Activated T-helper 2 cell treated with anti-CD3 and anti-CD28 coated beads, Interferon-gamma antibody, Interleukin-2, Interleukin-4, amounts not matched to agents 10 μg/mL and 5 μg/mL and 100 μg/mL, durations not matched to agents 14 hours and 24 hours and 36 hours (primary cell): Measurements from ENCODE around the gene ZKSCAN5. TPM values are rescaled to one million over a fixed set of nuclear protein-coding genes. Genes with fewer than 3 reads are reported as not detected.

Experiments
- DNase-seq: peaks from one replicate; pipeline ENCODE4 v3.0.0; 2021; ENCODE audit warnings: low spot score
- H3K27ac Mint-ChIP-seq: one replicate; pipeline ENCODE4 v1.8.0; 2021; ENCODE audit warnings: mixed read lengths
- H3K27me3 Mint-ChIP-seq: one replicate; pipeline ENCODE4 v1.8.0; 2021; ENCODE audit warnings: low read depth, mixed read lengths
- H3K36me3 Mint-ChIP-seq: one replicate; pipeline ENCODE4 v1.8.0; 2021; ENCODE audit warnings: low read depth, mixed read lengths
- H3K4me1 Mint-ChIP-seq: one replicate; pipeline ENCODE4 v1.8.0; 2021; ENCODE audit warnings: low read depth, mixed read lengths
- H3K4me3 Mint-ChIP-seq: one replicate; pipeline ENCODE4 v1.8.0; 2021; ENCODE audit warnings: low read depth, mild to moderate bottlenecking, moderate library complexity, mixed read lengths
- H3K9me3 Mint-ChIP-seq: one replicate; pipeline ENCODE4 v1.8.0; 2021; ENCODE audit warnings: mixed read lengths
- intact Hi-C: fragments of 100-400 bp; cut with micrococcal nuclease; formaldehyde crosslinking; loops from one replicate; pipeline ENCODE4 v1.15.1; 2023
- total RNA-seq: library from RNA; stranded (reverse); gene quantifications from 2 replicates; pipeline ENCODE4 v1.2.3, GENCODE V29; 2022

The ZKSCAN5 gene
- 8.2 and 8.4 TPM in 2 replicates for total RNA-seq

DNA sequence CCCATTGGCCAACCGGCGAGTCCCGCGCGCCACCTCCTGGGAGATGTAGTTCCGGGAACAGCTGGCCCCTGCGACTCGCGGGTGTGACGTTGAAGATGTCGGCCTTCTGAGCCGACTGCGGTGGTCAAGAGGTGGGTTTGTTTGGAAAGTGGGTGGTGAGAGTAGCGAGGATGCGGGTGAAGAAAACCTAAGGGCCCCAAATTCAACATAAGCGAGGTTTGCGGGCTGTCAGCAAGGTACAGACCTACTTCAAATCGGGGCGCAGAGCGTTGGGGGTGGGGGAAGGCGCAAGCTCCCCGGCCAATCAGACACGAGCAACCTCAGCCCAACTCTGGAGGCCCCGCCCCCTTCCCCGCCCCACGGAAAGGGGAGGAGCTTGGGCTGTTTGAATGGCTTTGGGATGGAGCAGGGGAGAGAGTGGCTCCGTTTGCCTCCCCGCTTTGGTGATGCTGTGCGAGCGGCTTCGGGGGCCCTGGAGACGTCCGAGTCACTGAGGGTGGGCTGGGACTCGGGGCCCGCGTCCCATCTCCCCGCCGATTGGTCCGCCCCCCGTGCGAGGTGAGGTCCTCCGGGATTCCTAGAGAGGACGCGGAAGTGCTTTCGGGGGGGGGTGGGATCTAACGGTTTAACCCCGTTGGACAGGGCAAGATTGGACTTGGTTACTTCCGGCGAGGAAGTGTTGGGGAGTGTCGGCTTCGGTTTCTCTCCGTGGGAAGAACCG lies at the start of gene ZKSCAN5:
Gene ZKSCAN5, plus strand, starts transcription at position 60 of the 721 bp plus-strand sequence. CDS start 1,383 bp downstream, outside the sequence.
- peak; percentile 95 for DNase-seq
- H3K27ac Mint-ChIP-seq = peak within 1 kb of the TSS; percentile 100
- peak within 1 kb of the TSS; percentile 100 for H3K4me3 Mint-ChIP-seq
- peaks cover 27% of the 10 kb centered on the region for H3K36me3 Mint-ChIP-seq
- H3K27me3 Mint-ChIP-seq = no peaks in the 10 kb centered on the region
- peaks cover 24% of the 10 kb centered on the region for H3K4me1 Mint-ChIP-seq
- intact Hi-C loops = loop anchor here (1.0 kb wide), 1 partner anchor 32 kb away; the partner anchor contains the start of gene ZNF789
- no peaks in the 10 kb centered on the region for H3K9me3 Mint-ChIP-seq

DNA sequence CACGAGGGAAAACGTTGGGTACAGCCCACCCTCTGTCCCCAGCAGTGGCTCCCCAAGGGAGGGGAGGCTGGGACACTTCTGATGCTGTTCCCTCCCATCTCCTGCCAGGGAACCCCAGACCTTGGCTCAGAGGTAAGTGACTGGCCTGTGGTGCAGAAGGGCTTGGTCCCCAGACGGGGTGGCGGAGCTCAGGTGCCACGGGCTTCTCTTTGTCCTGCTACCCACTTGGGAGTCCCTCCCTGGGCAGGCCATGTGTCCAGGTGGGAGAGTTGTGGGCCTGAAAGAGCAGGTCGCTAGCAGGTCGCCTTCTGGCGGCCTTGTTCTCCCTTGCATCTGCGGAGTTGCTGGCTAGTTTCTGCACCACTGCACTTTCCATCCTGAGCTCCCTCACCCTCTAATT lies 48.6 kb upstream of the ZKSCAN5 start:
- Mint-ChIP-seq H3K4me1 (peaks cover 12% of the 10 kb centered on the region), H3K9me3 (no peaks in the 10 kb centered on the region), H3K27me3 (no peaks in the 10 kb centered on the region), H3K27ac (no peak overlapping the region), H3K36me3 (peaks cover 75% of the 10 kb centered on the region), H3K4me3 (no peak overlapping the region)
- intact Hi-C loops = no loop called here
- no peak for DNase-seq

DNA sequence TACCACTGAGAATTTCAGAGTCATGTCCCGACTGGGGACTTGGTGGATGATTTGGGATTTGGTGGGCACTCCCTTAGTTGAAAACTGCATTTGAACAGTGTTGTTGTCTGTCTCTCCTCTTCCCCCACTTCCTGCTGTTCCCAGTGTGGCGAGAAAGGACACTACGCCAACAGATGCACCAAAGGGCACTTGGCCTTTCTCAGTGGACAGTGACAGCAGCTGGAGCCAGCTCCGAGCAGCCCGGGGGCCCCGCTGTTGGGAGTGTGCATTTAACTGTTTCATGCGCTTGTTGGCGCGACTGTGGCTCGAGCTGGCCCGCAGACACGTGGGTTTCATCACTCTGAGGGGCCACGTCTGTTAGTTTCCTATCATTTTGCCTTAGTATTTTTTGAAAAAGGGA lies 48.2 kb upstream of the ZKSCAN5 start:
- no peak overlapping the region for H3K4me3 Mint-ChIP-seq
- peaks cover 12% of the 10 kb centered on the region for H3K4me1 Mint-ChIP-seq
- H3K27me3 Mint-ChIP-seq = no peaks in the 10 kb centered on the region
- no peak for DNase-seq
- peaks cover 71% of the 10 kb centered on the region for H3K36me3 Mint-ChIP-seq
- H3K9me3 Mint-ChIP-seq = no peaks in the 10 kb centered on the region
- intact Hi-C loops = no loop called here
- H3K27ac Mint-ChIP-seq = no peak overlapping the region

DNA sequence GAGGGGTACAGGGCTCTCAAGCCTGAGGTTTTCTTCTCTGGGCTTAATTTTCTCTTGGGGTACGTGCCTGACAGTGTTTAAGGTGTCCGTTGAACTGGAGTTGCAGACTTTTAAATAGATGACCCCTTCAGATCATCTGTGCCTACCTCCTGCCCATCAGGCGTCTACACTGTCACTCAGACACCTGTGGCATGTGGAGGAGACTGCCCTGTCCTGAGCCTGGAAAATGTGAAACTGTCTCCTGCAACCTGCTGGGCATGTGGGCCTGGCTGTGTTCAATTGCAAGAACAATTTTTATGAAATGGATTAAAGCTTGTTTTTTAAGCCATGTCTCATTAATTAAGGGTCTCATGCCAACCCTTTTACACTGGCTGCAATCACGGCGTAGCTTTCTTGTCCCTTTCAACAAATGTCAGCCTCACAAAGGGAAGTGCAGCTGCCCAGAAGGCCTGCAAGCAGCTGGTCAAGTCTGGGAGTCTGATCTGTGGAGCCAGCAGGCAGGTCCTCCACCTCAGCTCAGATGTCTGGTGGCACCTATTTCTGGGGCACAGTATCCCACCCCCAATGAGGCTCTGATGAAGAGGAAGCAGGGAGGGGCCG lies 47.3 kb upstream of the ZKSCAN5 start:
- no peaks in the 10 kb centered on the region for H3K9me3 Mint-ChIP-seq
- H3K4me1 Mint-ChIP-seq = peaks cover 12% of the 10 kb centered on the region
- peaks cover 69% of the 10 kb centered on the region for H3K36me3 Mint-ChIP-seq
- no peak for DNase-seq
- no peak overlapping the region for H3K27ac Mint-ChIP-seq
- H3K4me3 Mint-ChIP-seq = no peak overlapping the region
- intact Hi-C loops = no loop called here
- no peaks in the 10 kb centered on the region for H3K27me3 Mint-ChIP-seq

DNA sequence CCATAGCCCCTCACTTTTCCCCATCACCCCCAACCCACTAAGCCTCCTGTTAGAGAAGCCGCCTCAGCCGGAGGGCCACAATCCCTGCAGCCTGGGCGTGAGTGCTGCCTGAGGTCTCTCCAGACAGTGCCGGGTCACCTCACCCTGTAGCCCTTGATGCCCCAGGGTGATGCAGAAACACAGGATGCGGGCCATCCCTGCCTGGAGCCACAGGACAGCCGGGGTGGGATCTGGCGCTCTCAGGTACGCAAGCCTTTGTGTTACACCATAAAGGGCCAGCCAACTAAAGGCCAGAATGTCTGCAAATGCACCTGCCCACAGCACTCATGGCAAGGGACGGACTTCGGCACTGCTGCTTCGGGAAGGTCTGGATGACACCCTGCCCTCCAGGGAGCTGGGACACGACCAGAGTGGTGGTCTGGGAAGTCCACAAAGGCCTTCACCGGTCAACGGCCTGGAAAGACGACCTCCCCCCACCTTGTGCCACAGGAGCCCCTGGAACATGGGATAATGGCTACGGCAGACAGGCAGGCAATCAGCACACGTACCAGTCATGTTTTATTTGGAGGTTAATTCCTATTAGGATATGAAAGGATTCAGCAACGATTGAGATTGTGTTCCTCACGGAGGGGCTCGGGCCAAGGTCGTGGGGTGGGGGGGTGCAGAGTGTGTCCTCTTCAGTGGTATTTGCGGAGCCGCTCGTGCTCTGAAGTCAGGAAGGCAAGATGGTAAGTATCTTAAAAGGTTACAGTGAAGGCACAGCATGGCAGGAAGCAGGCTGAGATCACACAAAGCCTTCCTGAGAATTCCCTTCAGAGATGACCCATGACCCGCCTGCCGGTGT lies 46.6 kb upstream of the ZKSCAN5 start:
- no peak for DNase-seq
- intact Hi-C loops = no loop called here
- H3K36me3 Mint-ChIP-seq = peaks cover 69% of the 10 kb centered on the region
- no peaks in the 10 kb centered on the region for H3K9me3 Mint-ChIP-seq
- no peaks in the 10 kb centered on the region for H3K27me3 Mint-ChIP-seq
- no peak overlapping the region for H3K4me3 Mint-ChIP-seq
- peaks cover 12% of the 10 kb centered on the region for H3K4me1 Mint-ChIP-seq
- H3K27ac Mint-ChIP-seq = no peak overlapping the region

DNA sequence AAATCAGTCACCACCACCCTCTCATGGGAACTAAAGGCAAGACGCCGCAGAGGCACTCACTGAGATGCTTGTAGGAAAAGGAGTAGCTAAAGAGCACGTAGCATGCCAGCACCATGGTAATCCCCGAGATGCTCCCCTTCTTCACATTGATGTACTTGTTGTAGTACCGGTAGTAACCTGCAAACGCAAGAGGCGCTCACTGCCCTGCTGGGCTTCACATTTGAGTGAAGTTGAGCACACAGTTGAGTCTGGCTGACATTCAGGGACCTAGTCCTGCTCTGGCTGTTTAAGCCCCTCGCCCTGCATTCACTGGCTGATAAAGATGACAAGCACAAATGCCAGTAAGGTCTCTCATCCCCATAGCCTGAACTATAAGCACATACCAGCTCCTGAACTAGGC lies 45.4 kb upstream of the ZKSCAN5 start:
- H3K9me3 Mint-ChIP-seq = no peaks in the 10 kb centered on the region
- intact Hi-C loops = no loop called here
- DNase-seq = no peak
- no peak overlapping the region for H3K27ac Mint-ChIP-seq
- peaks cover 67% of the 10 kb centered on the region for H3K36me3 Mint-ChIP-seq
- no peaks in the 10 kb centered on the region for H3K27me3 Mint-ChIP-seq
- no peak overlapping the region for H3K4me3 Mint-ChIP-seq
- peaks cover 16% of the 10 kb centered on the region for H3K4me1 Mint-ChIP-seq

DNA sequence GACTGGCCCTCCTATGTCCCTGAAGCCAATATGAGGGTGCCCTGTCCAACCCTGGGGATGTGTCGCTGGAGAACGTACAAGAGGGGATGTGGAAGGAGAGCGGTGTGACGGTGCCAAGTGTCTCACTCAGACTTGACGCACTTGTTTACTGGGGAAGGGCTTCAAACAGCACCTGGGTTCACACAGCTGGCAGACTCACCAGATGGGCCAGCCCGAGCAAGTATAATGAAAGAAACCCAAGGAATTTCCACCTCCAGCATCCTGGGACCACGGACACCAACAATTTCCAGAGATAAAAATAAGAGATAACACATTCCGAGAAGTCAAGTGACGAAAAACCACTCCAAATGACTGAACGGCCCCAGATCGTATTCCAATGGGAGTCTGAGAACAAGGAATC lies 43.8 kb upstream of the ZKSCAN5 start:
- H3K27me3 Mint-ChIP-seq = no peaks in the 10 kb centered on the region
- peak overlapping the region; percentile 9 for H3K27ac Mint-ChIP-seq
- no peaks in the 10 kb centered on the region for H3K9me3 Mint-ChIP-seq
- H3K36me3 Mint-ChIP-seq = peaks cover 62% of the 10 kb centered on the region
- H3K4me3 Mint-ChIP-seq = no peak overlapping the region
- DNase-seq = no peak
- peaks cover 21% of the 10 kb centered on the region for H3K4me1 Mint-ChIP-seq
- intact Hi-C loops = no loop called here

DNA sequence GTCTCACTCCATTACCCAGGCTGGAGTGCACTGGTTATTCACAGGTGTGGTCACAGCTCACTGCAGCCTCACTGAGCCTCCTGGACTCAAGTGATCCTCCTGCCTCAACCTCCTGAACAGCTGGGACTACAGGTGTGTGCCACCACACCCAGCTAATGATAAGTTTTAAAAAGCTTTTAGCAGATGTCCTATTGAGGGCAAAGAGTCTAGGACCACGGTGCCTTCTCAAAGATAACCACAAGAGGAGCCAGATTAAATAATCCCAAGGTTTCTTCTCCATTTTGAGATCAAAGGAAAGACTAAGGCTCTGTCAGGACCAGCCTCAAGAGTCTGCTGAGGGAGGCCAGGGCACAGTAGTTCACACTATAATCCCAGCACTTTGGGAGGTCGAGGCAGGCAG lies 43.2 kb upstream of the ZKSCAN5 start:
- Mint-ChIP-seq H3K9me3 (no peaks in the 10 kb centered on the region), H3K4me3 (no peak overlapping the region), H3K4me1 (peaks cover 24% of the 10 kb centered on the region), H3K36me3 (peaks cover 64% of the 10 kb centered on the region), H3K27ac (no peak overlapping the region), H3K27me3 (no peaks in the 10 kb centered on the region)
- intact Hi-C loops = no loop called here
- DNase-seq = no peak

DNA sequence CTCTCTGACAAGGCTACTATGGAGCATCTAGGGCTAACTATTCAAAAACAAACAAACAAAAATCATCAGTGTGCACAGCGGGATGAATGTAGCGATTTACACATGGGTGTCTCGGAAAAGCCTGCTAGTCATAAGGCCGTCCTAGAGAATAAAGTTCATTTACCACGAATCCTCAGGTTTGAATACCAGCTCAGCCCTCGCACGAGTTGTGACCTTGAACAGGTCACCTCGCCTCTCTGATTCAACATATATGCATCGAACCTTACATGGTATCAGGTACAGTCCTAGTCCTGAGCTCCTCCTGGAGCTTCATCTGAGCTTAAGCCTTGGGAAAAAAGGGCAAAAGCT lies 39.1 kb upstream of the ZKSCAN5 start:
- Mint-ChIP-seq H3K27ac (peak overlapping the region; percentile 88), H3K9me3 (no peaks in the 10 kb centered on the region), H3K36me3 (peaks cover 29% of the 10 kb centered on the region), H3K4me3 (peak overlapping the region; percentile 96), H3K4me1 (peaks cover 20% of the 10 kb centered on the region), H3K27me3 (peaks cover 2% of the 10 kb centered on the region)
- intact Hi-C loops = no loop called here
- DNase-seq = no peak

DNA sequence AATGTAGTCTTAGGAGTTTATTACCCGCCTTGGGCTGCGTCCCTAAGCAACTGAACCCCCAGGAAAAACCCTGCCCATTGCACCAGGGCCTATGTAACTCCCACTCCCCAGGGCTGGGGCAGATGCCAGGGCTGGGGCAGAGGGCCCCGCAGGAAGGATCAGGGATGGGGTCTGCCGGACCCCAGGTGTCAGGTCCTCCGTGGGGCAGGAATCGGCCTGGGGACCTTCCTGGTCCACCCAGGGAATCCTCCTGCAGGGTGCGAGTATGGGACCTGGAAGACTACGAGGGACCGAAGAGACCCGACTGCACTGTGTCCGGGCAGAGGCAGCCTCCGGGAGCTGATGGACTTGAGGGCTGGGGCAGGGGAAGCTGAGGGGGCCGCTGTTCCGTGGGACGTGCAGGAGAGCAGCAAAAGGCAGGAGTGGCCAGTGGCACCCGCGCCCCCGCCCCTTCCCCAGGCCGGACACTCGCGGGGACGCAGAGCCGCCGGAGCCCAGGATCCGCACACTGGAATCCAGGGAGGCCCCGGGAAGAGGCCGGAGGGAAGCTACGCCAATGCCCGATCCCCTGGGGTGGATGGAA lies 36.0 kb upstream of the ZKSCAN5 start:
- DNase-seq = no peak
- Mint-ChIP-seq H3K4me1 (peaks cover 23% of the 10 kb centered on the region), H3K27me3 (peaks cover 2% of the 10 kb centered on the region), H3K27ac (no peak overlapping the region), H3K9me3 (no peaks in the 10 kb centered on the region), H3K4me3 (no peak overlapping the region), H3K36me3 (peaks cover 24% of the 10 kb centered on the region)
- intact Hi-C loops = no loop called here

DNA sequence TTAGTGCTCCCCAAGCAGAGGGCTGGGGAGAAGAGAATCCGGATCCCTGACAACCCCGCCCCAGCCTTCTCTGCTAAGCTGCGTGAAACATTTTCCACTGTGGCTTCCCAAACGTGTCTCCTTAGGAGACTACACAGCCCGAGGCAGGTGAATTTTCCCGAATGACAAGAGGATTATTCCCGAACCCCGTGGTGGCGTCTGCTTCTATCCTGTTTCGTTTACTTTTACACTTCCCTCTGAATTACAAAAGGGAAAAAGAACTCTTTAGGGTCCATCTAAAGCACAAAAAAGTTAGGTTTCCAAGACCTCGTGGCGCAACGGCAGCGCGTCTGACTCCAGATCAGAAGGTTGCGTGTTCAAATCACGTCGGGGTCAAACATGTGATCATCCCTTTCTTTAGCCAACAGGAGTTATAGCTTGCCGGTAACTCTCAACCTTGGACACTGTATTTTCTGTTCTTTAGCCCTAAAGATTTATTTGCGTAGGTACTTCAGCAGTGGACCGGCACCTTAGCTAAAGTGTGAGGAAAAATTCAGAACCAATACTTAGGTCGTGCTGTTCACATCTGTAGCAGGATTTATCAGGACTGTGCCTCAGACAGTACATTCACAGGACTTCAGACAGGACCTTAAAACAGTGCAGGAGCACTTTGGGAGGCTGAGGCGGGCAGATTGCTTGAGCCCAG lies 34.9 kb upstream of the ZKSCAN5 start:
- intact Hi-C loops = loop anchor here (5.0 kb wide), 1 partner anchor 1773 kb away; no protein-coding TSS in a partner anchor
- Mint-ChIP-seq H3K27me3 (peaks cover 2% of the 10 kb centered on the region), H3K4me1 (peaks cover 21% of the 10 kb centered on the region), H3K9me3 (no peaks in the 10 kb centered on the region), H3K27ac (no peak overlapping the region), H3K36me3 (peaks cover 18% of the 10 kb centered on the region), H3K4me3 (peak overlapping the region; percentile 13)
- DNase-seq = no peak
